IMR-90 (cell line): ENCODE results near the gene GSTT2B.

Experiments used
- CEBPB ChIP-seq: IDR thresholded peaks from 2 replicates; pipeline ENCODE4 v1.6.1; 2012; ENCODE audit warnings: low read depth, low read length, improper control_type of control experiment
- CHD1 ChIP-seq: IDR thresholded peaks from 2 replicates; pipeline ENCODE4 v1.6.1; 2012; ENCODE audit warnings: low read depth, low read length, improper control_type of control experiment
- CTCF ChIP-seq: conservative IDR thresholded peaks from 2 replicates; pipeline ENCODE4 v1.5.1; 2012; ENCODE audit warnings: mild to moderate bottlenecking, low read depth, low read length, improper control_type of control experiment
- MXI1 ChIP-seq: IDR thresholded peaks from 2 replicates; pipeline ENCODE4 v1.6.1; 2012; ENCODE audit warnings: low read depth, mild to moderate bottlenecking, low read length, moderate library complexity, borderline replicate concordance
- POLR2A ChIP-seq: IDR thresholded peaks from 2 replicates; pipeline ENCODE4 v1.6.1; 2012; ENCODE audit warnings: mild to moderate bottlenecking, low read depth, low read length
- RCOR1 ChIP-seq: IDR thresholded peaks from 2 replicates; pipeline ENCODE4 v1.6.1; 2012; ENCODE audit warnings: mild to moderate bottlenecking, low read length, improper control_type of control experiment; ENCODE audit not compliant: insufficient replicate concordance
- SMC3 ChIP-seq: fragments of 150-350 bp; IDR thresholded peaks from 2 replicates; pipeline ENCODE4 v1.6.1; 2016; ENCODE audit warnings: low read depth, mild to moderate bottlenecking, antibody characterized with exemption, low read length, moderate library complexity

- TF ChIP-seq CTCF (no peak), POLR2A (no peak), CHD1 (no peak), RCOR1 (no peak), CEBPB (no peak), SMC3 (no peak), MXI1 (no peak)
These were observed 48.4 kb upstream of the GSTT2B start for GRCh38 chr22:24009227-24010017.
